AG04449 (cell line): ENCODE data around the gene LRTM2.

ENCODE experiments used
- CTCF ChIA-PET: fragments of 350-600 bp; formaldehyde crosslinking; extraction: SDS; loops from one replicate; lab custom pipeline; 2021; ENCODE audit warnings: antibody characterized with exemption; lab: Yijun Ruan, JAX
- POLR2A ChIA-PET: fragments of 400-600, 350-600 bp; formaldehyde crosslinking; extraction: SDS; loops from one replicate; lab custom pipeline; 2020; ENCODE audit warnings: antibody characterized with exemption, inconsistent platforms; lab: Yijun Ruan, JAX
- DNase-seq: peaks from one replicate; pipeline ENCODE4 v3.0.0-alpha.2; 2010; ENCODE audit warnings: low read depth, low spot score
- H3K4me3 ChIP-seq: 2 replicates; pipeline ENCODE4 v1.5.1; 2011; ENCODE audit warnings: low read depth, mild to moderate bottlenecking, control low read depth, low read length
- CTCF ChIP-seq: IDR thresholded peaks from one replicate; pipeline ENCODE4 v1.5.1; 2011; ENCODE audit warnings: mild to moderate bottlenecking, moderate library complexity, low read length, control low read depth, inconsistent platforms; ENCODE audit not compliant: insufficient read depth; ENCODE audit errors: missing control alignments

Gene LRTM2

GRCh38 chr12:1851151-1851701, 30.9 kb downstream of the LRTM2 start:
- H3K4me3 ChIP-seq = no peak overlapping the region
- peak; percentile 10 for DNase-seq
- ChIA-PET POLR2A (no interaction called here), CTCF (no interaction called here)
- TF ChIP-seq CTCF = no peak

GRCh38 chr12:1852076-1852475, 31.7 kb downstream of the LRTM2 start:
- H3K4me3 ChIP-seq = no peak overlapping the region
- POLR2A ChIA-PET = no interaction called here
- no peak for DNase-seq
- no peak for TF ChIP-seq CTCF
- CTCF ChIA-PET = no interaction called here

- ChIA-PET CTCF (no interaction called here), POLR2A (no interaction called here)
- no peak for DNase-seq
- TF ChIP-seq CTCF = no peak
- H3K4me3 ChIP-seq = no peak overlapping the region
Observed at GRCh38 chr12:1853716-1854115, 33.4 kb downstream of the LRTM2 start.

- no peak for DNase-seq
- POLR2A ChIA-PET = no interaction called here
- no peak overlapping the region for H3K4me3 ChIP-seq
- CTCF ChIA-PET = interaction anchor here (1.8 kb wide), 1 partner anchor 85 kb away, joined by 4 read pairs; no protein-coding TSS in a partner anchor
- no peak for TF ChIP-seq CTCF
Observed at GRCh38 chr12:1855241-1855640, 34.9 kb downstream of the LRTM2 start.

- TF ChIP-seq CTCF = no peak
- DNase-seq = no peak
- H3K4me3 ChIP-seq = no peak overlapping the region
- ChIA-PET POLR2A (no interaction called here), CTCF (no interaction called here)
Observed at GRCh38 chr12:1857086-1857485, 36.7 kb downstream of the LRTM2 start.

GRCh38 chr12:1857821-1858220, 37.5 kb downstream of the LRTM2 start:
- ChIA-PET CTCF (no interaction called here), POLR2A (no interaction called here)
- no peak for DNase-seq
- no peak for TF ChIP-seq CTCF
- no peak overlapping the region for H3K4me3 ChIP-seq
